NCI-H2107 (cell line): Measurements from ENCODE around the gene CSNK1A1.
"Not testable (repeated sequence)": the region's sequence is repeated elsewhere in the genome, so short reads cannot be mapped to it uniquely, and the experiment has no call there.

ENCODE experiments used
- DNase-seq: peaks from one replicate; lab custom pipeline; 2025; lab: John Stamatoyannopoulos, UW

The CSNK1A1 gene

DNA sequence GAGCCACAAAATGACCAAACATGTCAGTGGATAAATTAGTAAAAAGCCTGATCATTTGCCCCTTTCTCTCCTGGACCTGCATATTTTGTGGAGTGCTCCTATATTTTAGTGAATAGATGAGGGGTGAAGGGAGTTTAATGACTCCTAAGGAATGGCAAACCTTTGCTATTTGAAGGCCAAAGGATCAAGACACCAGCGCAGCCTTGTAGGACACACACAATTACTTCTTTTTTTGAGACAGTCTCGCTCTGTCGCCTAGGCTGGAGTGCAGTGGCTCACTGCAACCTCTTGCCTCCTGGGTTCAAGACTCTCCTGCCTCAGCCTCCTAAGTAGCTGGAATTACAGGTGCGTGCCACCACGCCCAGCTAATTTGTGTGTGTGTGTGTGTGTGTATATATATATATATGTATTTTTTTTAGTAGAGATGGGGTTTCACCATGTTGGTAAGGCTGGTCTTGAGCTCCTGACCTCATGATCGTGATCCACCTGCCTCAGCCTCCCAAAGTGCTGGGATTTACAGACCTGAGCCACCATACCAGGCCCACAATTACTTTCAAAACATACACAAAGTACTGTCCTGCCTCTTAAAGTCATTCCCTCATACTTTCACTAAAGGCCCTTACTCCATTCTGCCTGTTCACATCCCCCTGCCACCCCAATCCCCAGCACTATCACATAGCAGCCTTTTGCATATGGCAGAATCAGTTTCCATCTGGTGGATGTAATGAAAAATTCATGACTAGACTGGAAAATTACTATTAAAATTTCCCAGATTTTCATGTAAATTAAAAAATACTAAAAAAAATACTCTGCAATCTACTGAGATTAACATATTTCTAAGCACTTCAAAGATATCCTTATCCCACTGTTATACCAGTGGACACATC, 60.4 kb downstream of the CSNK1A1 start:
- DNase-seq: no peak

DNA sequence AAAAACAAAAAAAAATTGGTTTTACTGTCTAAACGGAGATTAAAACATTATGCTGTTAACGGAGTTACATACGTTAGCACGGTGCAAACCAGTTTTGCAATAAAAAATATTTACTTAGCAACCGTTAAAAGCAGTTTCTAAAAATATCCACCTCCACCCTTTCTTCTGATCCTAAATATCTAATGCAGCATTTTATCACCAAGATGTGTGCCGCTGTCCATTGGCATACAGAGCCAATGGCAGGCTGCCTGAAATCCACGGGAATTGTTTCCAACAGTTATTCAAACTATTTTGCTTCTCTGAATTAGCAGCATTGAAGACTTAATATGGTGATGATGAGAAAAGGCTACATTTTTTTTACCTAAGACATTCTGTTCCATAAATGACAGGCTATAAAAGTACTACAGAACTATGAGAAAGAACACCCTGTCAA, 61.6 kb downstream of the CSNK1A1 start:
- DNase-seq: no peak

DNA sequence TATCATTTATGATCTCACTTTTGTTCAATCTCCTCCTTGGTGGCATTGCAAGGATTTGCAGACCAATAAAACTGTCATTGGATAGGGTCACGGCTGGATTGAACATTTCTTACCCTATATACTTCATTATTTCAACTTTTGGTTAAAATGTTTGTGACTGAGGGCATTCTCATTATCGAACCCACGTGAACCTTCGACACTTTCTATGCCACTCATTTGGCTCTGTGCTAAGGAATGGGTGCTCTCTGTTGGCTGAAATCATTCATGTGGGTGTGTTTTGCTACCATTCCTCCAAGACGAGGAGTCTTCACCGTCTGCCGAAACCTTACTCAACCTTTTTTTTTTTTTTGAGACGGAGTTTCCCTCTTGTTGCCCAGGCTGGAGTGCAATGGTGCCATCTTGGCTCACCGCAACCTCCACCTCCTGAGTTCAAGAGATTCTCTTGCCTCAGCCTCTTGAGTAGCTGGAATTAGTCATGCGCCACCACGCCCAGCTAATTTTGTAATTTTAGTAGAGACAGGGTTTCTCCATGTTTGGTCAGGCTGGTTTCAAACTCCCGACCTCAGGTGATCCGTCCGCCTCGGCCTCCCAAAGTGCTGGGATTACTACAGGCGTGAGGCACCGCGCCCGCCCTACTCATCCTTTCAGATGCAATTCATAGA, 62.5 kb downstream of the CSNK1A1 start:
- no peak for DNase-seq

DNA sequence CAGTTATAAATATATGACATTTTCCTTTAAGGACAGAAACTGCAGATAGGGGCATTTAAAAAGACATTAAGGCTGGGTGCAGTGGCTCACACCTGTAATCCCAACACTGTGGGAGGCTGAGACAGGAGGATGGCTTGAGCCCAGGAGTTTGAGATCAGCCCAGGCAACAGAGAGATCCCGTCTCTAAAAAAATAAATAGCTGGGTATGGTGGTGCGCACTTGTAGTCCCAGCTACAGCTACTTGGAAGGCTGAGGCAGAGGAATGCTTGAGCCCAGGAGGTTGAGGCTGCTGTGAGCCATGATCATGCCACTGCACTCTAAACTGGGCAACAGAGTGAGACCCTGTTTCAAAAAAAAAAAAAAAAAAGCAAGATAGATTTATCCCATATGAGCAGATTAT, 63.6 kb downstream of the CSNK1A1 start:
- DNase-seq: no peak

DNA sequence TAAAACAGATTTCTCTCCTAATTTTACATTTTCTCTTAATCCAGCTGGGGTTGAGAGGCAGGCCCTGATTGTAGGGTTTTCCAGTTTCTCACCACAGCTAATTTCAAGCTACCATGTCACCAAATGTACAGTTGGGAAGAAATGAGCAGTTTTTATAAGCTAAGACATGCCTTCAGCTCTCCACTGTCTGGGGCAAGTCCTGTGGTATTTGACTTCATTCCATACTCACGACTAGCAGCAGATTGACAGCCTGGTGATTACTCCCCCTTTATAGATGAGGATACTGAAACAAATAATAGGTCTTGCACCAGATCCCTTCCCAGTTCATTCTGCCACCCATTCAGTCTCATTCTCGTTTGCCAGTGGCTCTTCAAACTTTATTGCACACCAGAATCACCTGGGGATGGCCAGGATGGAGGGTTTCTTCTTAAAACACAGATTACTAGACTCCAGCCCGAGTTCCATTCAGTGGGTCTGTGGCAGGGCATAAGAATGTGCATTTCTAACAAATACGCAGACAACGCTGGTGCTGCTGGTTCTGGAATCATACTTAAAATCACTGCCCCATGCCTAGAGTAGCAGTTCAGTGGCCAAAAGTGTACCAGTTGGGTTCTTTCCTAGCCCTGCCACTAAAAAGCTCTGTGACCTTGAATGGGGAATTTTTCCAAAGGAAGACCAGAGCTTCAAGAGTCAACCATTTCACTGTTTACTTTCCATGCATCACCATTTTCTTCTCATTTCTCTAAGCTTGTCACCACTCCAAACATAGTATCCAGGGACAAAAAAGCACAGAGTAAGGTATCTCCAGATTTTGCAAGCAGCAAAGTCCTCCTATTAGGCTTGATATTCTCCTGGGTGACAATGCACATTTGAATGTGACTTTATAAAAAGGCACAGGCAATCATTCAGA, 64.3 kb downstream of the CSNK1A1 start:
- DNase-seq: no peak

DNA sequence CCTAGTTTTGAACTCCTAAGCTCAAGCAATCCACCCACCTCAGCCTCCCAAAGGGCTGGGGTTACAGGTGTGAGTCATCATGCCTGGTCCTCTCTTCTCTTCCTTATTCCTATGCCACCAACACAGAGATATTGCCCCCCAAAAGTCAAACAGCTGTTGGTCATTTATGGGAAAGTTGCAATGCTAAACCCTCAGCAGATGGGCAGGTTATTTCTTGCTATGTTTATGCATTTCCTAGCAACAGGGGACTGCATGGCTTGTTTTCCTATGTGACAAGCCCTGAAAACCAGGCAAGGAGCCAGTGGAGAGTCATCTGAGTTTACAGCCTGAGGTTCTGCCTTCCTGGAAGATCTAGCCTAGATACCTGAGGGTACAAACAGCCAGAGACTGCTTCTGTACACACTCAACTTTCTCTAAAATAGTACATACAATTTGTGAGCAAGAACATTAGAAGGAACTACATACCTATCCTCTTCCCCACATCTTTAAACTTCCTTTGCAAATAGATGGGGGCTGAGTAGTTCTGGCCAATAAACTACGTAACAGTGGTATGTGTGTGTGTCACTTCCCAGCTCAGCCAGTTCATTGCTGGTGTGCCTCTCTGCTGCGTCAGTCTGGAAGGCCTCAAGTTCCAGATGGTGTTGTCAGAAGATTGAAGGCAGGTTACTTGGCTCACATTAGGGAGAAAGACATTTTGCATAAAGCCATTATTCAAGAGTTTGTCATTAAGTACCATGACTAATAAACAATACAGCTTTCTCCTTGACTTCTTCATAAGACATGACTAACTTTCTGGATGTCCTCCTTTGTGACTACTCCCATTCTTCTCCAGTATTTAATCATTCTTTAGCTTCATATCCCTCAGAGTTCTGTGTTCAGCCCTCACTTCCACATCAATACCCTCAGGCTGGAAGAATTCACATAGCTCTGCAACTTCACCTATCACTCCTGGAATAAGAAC, 65.3 kb downstream of the CSNK1A1 start:
- DNase-seq: no peak

DNA sequence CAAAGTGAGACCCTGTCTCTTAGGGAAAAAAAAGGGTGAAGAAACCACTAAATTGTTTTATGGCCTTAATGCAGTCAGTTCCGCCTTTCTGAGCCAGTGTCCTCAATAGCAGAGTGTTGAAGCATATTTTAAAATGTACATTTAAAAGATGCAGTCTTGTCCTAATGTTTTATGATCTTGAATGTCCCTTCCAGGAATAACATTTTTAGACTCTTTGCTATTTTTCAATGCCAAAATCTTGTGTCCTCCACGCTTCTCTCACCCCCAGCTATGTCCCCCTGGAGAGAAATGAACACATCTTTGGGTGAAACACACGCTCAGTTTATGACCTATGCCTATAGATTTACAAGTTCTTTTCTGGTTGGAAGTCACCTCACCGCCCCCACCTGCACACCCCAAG, 69.8 kb downstream of the CSNK1A1 start:
- DNase-seq: no peak

DNA sequence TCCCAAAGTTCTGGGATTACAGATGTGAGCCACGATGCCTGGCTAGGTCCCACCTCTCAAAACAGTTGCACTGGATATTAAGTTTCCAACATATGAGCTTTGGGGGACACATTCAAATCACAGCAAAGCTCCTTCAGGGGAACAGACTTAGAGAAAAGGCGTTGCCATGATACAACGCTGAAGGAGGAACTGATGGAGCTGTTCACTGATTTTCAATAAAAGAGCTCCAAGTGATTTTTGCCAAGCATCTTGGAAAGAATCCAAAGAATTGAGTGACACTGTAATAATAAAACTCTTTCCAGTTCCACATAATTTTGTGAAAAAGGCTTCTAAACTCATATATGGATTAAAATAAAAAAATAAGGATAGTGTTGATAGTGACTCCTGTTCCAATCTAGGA, 72.5 kb downstream of the CSNK1A1 start:
- DNase-seq: no peak

DNA sequence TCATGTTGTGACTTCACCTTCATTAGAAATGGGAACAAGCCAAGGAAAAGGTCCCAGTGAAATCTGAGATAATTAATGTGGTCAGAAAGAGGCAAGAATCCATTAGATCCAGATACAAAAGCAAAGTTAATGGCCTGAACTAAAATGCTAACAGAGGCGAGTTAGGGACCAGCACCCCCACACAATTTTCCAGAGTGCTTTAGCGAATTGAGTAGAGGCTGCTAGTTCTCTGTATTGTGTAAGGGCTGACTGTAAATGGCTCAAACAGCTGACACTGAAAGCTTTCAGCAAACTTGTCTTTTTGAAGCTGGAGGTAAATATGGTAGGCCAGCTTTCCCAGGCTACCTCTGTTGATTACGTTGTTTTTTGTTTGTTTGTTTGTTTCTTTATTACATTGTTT, 75.5 kb downstream of the CSNK1A1 start:
- no peak for DNase-seq

DNA sequence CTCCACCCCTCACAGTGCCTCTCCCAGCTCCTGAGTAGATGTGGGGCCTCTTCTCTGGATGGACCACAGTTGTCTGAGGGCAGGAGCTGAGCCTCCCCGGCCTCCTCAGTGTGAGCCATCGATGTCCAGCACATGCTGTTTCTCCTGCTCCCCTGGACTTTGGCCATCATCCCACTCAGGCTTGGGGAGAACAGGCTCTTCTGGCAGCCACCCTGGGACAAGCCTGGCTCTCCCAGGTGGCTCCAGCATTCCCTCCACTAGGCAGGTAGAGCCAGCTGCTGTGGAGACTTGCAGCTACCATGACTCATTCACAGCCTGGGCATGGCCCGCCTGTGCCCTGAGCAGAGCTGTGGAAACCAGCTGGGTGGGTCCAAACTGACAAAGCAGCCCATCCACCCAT, 77.0 kb downstream of the CSNK1A1 start:
- DNase-seq: no peak

DNA sequence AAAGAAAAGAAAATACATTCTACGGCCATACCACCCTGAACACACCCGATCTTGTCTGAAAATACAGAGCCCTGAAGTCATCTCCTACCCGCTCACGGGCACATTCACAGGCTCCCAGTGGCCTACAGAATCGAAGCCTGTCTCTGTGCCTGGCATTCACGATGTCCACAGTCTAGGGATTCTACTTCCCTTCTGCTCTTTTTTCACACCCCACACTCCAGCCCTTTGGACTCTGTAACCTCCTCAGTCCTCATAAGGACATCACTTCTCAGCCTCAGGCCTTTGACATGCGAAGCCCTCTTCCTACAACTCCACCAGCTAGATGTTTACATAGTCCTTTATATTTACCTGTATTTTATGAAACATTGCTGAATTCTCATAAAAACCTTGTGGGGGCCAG, 77.8 kb downstream of the CSNK1A1 start:
- DNase-seq: no peak

DNA sequence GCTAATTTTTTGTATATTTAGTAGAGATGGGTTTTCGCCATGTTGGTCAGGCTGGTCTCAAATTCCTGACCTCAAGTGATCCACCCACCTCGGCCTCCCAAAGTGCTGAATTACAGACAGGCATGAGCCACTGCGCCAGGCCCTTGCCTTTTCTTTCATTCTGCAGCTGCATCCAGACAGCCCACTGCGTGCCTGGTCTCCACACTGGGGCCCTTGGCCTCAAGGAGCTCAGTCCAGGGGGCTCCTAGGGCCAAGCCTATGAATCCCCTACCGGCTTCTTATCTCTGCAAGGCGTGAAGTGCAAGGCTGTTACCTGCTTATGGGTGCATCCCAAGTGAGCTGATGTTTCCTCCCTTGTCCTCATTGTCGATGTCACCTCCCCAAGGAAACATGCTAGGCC, 78.8 kb downstream of the CSNK1A1 start:
- no peak for DNase-seq

DNA sequence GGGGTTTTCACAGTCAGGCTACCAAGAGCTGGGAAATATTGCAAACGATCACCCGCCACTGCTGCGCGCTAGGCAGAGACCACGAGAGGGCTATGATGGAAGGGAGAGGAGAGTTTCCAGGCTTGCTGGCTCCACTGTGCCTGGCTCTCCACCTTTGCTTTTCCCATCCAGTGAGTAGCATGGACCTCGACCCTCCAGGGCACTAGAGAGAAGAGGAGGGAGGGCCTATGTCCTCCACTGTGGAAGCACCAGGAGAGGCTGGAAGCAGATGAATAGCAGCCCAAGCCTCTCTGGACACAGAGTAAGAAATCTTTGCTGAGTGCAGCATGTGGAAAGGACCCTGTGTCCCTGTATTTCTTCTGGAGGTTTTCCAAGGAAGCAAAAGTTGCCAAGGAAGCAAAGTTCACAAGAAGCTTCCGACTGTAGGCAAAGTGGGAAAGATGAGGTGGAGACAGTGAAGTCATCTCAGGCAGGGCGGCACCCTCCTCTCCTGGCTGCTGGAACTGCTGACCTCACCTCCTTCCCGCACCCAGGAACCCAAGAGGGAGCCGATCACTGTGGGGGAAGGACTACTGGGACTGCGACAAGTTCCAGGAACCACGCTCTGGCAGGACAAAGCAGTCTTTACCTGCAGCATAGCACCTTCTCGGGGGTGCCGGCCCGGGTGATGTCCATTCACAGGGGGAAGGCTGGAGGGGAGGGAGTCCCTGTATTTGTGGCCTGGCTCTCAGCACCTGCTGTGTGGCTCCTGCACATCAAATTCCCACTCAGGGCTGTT, 79.6 kb downstream of the CSNK1A1 start:
- DNase-seq: no peak

DNA sequence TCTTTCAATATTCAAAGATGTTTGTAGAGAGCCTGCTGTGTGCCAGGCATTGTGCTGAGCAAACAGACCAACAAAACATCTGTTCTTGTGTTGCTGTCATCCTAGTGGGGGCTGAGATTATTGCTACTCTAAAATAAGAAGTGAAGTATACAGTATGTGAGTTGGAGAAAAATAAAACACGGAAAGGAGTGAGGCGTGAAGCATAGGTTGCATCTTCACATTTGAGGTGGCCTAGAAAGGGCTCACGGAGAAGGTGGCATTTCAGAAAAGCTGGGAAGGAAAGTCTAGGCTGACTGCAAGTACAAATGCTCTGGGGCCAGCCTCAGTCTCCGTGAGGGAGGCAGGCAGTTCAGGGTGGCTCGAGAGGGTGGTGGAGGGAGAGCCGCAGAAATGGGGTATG, 80.3 kb downstream of the CSNK1A1 start:
- DNase-seq: no peak

DNA sequence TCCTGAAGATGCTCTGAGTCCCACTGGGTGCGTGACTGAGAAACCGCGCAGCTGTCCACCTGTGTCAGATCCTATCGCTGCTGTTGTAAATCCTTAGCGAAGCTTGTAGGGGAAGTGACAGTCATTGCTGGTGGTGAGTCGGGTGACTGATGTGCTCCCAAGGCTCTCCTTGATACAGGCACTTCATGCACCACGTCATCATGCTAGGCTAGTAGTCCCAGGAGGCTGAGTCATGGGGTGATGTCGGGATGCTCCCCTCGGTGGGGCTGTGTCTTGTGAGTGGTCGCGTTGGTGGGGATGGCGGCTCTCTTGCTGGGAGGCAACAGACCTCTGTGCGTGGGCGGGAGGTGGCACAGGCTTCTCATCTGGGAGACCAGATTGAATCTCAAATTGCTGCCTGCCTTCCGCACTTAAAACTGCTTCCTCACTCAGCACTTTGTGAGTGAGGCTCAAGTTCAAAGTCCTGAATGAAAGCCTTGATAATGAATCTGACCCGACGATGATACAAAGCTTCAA, 84.7 kb downstream of the CSNK1A1 start:
- no peak for DNase-seq

DNA sequence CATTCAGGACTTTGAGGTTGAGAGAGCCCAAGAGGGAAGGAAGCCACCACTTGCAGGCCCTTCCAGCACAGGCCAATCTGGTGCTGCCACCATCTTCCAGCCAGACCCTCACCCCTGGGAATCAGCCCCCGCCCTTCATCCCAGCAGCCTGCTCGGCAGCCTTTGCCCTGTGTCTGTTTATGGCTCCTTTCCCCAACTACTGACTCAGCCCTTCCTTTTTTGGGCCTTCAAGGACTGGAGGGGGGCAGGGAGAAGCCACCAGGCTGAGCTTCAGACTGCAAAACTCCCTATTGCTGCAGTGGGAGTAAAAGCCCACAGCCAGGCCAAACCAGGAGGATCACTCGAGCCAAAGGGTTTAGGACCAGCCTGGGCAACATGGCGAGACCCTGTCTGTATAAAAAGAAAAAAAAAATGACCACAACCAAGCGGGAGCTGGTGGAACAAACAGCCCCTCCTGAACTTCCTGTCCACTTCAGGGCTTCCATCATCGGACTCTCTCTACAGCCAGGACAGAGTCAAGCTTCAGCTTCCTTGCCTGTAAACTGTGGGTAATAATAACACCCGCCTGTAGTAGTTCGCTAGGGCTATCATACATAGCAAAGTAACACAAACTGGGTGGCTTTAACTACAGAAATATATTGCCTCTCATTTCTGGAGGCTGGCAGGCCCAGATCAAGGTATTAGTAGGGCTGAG, 86.3 kb downstream of the CSNK1A1 start:
- DNase-seq: no peak

DNA sequence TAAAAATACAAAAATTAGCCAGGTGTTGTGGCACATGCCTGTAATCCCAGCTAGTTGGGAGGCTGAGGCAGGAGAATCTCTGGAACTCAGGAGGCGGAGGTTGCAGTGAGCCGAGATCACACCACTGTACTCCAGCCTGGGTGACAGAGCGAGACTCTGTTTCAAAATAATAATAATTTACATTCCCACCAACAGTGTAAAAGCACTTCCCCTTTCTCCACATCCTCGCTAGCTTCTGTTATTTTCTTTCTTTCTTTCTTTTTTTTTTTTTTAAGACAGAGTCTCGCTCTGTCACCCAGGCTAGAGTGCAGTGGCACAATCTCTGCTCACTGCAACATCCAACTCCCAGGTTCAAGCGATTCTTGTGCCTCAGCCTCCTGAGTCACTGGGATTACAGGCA, 89.3 kb downstream of the CSNK1A1 start:
- DNase-seq: not testable (repeated sequence)

DNA sequence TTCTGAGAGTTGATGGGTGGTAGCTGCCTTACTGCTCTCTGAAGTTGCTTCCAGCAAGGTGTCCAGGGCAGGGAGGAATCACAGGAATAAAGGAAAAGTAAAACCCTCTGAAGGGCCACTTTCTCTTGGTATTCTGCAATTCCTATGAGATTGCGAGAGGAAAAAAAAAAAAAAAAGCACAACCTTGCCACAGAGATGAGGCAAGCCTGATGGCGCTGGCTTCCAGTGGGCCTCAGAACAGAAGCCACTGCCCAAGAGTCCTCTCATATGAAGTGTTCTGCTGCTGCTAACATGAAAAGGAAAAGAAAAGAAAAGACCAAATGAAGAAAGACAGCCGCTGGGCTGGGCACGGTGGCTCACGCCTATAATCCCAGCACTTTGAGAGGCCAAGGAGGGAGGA, 91.3 kb downstream of the CSNK1A1 start:
- DNase-seq: no peak

DNA sequence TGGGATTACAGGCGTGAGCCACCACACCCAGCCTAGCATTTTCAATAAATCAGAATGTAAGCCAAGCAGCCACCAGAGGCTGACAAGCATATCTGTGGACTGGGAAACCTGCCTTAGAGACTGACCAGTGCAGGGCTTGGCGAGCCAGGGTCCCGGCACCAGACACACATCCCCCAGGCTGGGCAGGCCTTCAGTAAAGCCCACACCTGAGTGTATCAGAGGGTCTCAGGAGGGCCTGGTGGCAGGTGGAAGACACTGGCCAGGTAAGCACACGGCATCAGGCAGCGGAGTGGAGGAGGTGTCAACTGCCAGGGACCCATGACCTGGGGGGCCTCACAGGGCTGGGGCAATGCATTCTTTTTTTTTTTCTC, 93.9 kb downstream of the CSNK1A1 start:
- DNase-seq: no peak
